ENCODE results near the gene MAN1C1.

DNA sequence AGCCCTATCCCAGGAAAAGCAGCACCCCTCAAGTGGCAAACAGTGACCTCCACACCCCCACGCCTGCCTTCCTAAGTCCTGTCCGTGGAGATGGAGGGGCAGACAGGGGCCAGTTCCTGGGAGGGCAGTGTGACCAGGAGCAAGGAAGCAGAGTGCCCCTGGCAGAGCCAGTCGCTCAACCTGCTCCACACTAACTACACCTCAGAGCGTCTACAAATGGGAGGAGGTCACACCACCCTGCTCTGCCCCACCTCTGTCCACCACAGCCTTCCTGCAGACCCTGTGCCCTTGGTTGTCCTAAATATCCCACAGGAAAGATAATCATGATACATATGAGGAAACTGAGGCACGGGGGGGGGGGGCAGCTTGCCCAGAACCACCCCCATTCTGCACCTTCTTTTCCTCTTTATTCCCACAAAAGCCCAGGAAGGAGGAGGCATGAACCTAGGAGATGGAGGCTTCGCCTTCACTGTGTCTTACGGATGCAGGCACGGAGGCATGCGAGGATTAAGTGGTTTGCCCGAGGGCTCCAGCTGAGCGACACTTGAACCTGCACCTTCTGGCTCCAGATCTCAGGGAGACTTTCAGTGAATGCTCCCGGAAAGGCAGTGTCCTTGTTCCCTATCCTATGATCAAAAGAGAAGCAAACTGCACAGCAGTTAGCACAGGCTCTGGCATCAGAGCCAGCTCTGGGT is 140.7 kb downstream of the MAN1C1 start:
- TF ChIP-seq, protein P1, sequence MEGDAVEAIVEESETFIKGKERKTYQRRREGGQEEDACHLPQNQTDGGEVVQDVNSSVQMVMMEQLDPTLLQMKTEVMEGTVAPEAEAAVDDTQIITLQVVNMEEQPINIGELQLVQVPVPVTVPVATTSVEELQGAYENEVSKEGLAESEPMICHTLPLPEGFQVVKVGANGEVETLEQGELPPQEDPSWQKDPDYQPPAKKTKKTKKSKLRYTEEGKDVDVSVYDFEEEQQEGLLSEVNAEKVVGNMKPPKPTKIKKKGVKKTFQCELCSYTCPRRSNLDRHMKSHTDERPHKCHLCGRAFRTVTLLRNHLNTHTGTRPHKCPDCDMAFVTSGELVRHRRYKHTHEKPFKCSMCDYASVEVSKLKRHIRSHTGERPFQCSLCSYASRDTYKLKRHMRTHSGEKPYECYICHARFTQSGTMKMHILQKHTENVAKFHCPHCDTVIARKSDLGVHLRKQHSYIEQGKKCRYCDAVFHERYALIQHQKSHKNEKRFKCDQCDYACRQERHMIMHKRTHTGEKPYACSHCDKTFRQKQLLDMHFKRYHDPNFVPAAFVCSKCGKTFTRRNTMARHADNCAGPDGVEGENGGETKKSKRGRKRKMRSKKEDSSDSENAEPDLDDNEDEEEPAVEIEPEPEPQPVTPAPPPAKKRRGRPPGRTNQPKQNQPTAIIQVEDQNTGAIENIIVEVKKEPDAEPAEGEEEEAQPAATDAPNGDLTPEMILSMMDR (IDR thresholded peaks at IDR 0.05) = no peak
- TF ChIP-seq POLR2A (IDR thresholded peaks at IDR 0.05) = no peak

Measured in body of pancreas (tissue), 4 donors.